Brain microvascular endothelial cell (primary cell): ENCODE results near the gene ZNF492.
"Not testable (repeated sequence)": the region's sequence is repeated elsewhere in the genome, so short reads cannot be mapped to it uniquely, and the experiment has no call there.

ENCODE experiments used
- DNase-seq: peaks from one replicate; pipeline ENCODE4 v3.0.0-alpha.2; 2020
- H3K27ac ChIP-seq: fragments of 250-450 bp; sonication (Bioruptor Pico); 2 replicates; pipeline ENCODE4 v1.5.1; 2020; ENCODE audit warnings: mild to moderate bottlenecking, moderate library complexity
- H3K27me3 ChIP-seq: fragments of 250-450 bp; sonication (Bioruptor Pico); replicated peaks from 2 replicates; pipeline ENCODE4 v1.5.1; 2020; ENCODE audit warnings: mild to moderate bottlenecking
- H3K36me3 ChIP-seq: fragments of 250-450 bp; sonication (Bioruptor Pico); replicated peaks from 2 replicates; pipeline ENCODE4 v1.5.1; 2020; ENCODE audit warnings: mild to moderate bottlenecking
- H3K4me3 ChIP-seq: 2 replicates; pipeline ENCODE4 v1.5.1; 2011; ENCODE audit warnings: low read depth, mild to moderate bottlenecking, control low read depth, low read length, moderate library complexity
- CTCF ChIP-seq: IDR thresholded peaks from 2 replicates; pipeline ENCODE4 v1.5.1; 2011; ENCODE audit warnings: low read depth, mild to moderate bottlenecking, moderate library complexity, low read length, control low read depth, inconsistent platforms; ENCODE audit errors: missing control alignments
- in situ Hi-C: cut with HindIII; loops from 2 replicates; pipeline ENCODE4 v1.10.0; 2017; ENCODE audit warnings: low sequenced_read_pairs, low pct_ligation_motif_present

The ZNF492 gene

DNA sequence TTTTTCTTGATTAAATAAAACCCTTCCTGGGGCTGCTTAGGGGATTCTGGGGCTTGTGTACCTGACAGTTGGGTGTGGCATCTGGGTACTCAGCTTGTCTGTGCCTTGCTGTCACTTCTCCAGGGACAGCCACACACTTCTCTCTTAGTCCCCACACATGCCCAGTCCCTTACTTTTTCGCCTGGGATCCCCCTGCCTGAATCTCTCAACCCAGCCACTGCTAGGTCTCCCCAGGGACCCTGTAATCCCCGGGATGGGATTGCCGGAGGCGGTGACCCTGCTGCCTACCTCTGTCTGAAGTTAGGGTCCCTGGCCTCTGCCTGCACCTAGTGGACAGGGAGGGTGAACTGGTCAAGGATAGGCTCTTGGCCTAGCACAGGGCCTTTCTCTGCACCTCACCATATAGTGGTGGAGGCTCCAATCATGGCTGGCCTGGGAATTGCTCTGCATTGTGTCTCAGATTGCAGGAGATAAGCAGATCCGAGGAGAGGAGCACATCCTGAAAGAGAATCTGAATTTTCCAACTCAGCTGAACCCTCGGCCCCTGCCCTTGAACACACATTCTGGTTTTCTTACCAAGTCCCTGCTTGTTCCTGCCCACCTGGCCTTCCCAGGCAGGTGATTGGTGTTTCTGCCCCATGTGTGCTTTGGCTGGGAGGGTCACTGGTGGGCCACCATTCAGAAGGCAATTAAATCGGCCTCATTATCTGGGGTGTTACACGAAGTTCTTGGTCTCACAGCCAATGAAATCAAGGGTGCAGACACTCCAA is 8.7 kb upstream of the ZNF492 start:
- H3K27ac ChIP-seq: no peak overlapping the region
- H3K27me3 ChIP-seq: no peaks in the 10 kb centered on the region
- H3K36me3 ChIP-seq: no peaks in the 10 kb centered on the region
- DNase-seq: no peak
- TF ChIP-seq CTCF: no peak
- no peak overlapping the region for H3K4me3 ChIP-seq
- in situ Hi-C loops: no loop called here

GRCh38 chr19:22627526-22627925 is 6.6 kb upstream of the ZNF492 start:
- no peaks in the 10 kb centered on the region for H3K36me3 ChIP-seq
- DNase-seq: no peak
- in situ Hi-C loops: no loop called here
- no peak for TF ChIP-seq CTCF
- no peak overlapping the region for H3K27ac ChIP-seq
- H3K4me3 ChIP-seq: no peak overlapping the region
- no peaks in the 10 kb centered on the region for H3K27me3 ChIP-seq

DNA sequence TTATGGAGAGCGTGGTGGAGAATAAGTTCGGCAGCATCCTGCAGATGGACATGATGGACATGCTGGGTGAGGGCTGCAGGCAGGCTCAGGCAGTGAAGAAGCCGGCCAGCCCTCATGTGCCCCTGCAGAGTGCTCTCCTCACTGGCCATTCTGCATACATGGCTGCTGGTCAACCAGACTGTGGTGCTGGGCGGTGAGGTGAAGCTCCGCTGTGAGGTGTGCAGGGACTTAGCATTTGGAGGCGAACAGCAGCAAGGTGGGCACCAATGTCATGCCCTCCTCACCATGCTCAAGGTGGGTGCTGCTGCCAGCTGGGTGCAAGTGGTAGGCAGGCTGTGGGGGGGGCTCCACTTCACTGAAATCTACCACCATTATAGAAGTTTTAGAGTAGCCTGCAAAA is 5.7 kb upstream of the ZNF492 start:
- DNase-seq: no peak
- in situ Hi-C loops: no loop called here
- H3K4me3 ChIP-seq: no peak overlapping the region
- no peak overlapping the region for H3K27ac ChIP-seq
- no peak for TF ChIP-seq CTCF
- no peaks in the 10 kb centered on the region for H3K36me3 ChIP-seq
- no peaks in the 10 kb centered on the region for H3K27me3 ChIP-seq

DNA sequence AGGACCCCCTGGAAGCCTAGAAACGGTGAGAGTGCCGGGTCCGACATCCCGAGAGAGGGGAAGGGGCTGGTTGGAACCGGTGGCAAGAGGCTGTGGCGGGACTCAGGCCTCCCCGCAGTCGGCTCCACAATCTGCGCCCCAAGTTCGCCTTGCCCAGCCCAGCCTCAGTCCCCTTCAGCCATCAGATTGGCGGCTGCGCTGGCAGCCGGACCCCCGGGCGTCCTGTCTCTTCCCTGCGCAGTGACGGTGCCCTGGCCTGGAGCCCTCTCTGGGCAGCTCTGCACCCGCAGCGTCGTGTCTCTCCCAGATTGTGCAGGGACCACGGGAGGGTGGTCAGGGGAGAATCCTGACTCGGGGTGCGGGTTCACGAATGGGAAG is 315 bp downstream of the ZNF492 start:
- Histone ChIP-seq H3K27me3 (no peaks in the 10 kb centered on the region), H3K27ac (no peak overlapping the region), H3K4me3 (peak overlapping the region; percentile 85), H3K36me3 (no peaks in the 10 kb centered on the region)
- in situ Hi-C loops: no loop called here
- TF ChIP-seq CTCF: no peak
- no peak for DNase-seq

DNA sequence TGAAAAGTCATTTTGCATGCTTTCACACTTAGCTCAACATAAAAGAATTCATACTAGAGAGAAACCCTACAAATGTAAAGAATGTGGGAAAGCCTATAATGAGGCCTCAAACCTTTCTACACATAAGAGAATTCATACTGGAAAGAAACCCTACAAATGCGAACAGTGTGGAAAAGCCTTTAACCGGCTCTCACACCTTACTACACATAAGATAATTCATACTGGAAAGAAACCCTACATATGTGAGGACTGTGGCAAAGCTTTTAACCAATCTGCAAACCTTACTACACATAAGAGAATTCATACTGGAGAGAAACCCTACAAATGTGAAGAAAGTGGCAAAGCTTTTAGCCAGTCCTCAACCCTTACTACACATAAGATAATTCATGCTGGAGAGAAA is 51.4 kb downstream of the ZNF492 start:
- H3K4me3 ChIP-seq, H3K27me3 ChIP-seq, DNase-seq, H3K27ac ChIP-seq, H3K36me3 ChIP-seq, in situ Hi-C loops: not testable (repeated sequence)

- in situ Hi-C loops, H3K27ac ChIP-seq, DNase-seq, H3K27me3 ChIP-seq, H3K36me3 ChIP-seq, H3K4me3 ChIP-seq: not testable (repeated sequence)
Measured at GRCh38 chr19:22702661-22703060, 68.5 kb downstream of the ZNF492 start.

DNA sequence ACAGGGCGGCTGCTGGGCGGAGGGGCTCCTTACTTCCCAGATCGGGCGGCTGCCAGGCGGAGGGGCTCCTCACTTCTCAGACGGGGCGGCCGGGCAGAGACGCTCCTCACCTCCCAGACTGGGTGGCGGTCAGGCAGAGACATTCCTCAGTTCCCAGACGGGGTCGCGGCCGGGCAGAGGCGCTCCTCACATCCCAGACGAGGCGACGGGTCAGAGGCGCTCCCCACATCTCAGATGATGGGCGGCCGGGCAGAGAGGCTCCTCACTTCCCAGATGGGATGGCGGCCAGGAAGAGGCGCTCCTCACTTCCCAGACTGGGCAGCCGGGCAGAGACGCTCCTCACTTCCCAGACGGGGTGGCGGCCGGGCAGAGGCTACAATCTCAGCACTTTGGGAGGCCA is 69.0 kb downstream of the ZNF492 start:
- H3K4me3 ChIP-seq, in situ Hi-C loops, H3K36me3 ChIP-seq, H3K27me3 ChIP-seq, DNase-seq, H3K27ac ChIP-seq: not testable (repeated sequence)
